HG03135 (cell line): ENCODE data around the gene TIMM44.
"Not testable (repeated sequence)": the region's sequence is repeated elsewhere in the genome, so short reads cannot be mapped to it uniquely, and the experiment has no call there.

Source experiments
- ATAC-seq: cut with Tn5 transposase; IDR thresholded peaks from one replicate; pipeline ENCODE4 v1.9.1; 2021; ENCODE audit warnings: mild to moderate bottlenecking, moderate library complexity; ENCODE audit not compliant: unreplicated experiment

The TIMM44 gene

GRCh38 chr19:7926021-7926726 is 17.3 kb downstream of the TIMM44 start, which contains the start of gene CTXN1:
Gene CTXN1 (minus strand): TSS chr19:7926135. CDS start chr19:7925538, 597 bp downstream.
- ATAC-seq, result no peak

DNA sequence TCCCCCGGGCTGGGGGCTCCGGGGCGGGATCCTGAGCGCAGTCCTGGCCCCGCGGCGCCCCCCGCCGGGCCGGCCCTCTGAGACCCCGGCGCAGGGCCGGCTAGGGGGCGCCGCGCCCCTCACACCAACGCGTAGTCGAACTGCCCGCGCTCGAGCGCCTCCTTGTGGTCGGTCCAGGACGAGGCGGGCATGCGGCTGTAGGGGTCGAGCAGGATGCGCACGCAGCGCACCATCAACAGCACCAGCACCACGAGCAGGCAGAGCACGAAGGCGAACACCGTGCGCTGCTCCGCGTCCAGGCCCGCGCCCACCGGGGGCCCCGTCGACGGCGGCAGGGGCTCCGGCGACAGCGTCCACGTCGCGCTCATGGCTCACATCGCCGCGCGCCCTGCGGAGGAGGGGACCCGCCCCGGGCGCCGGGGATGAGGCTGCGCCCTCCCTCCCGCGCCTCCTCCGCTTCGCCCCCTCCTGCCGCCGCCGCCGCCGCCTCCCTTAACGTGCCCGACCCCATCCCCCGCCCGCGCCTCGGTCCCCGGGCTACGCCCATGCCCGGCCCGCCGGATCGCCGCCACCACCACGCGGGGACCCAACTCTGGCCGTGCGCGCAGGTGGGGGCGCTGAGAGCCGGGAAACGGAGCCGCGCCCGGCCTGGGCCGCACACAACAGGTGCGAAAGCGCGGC is 18.2 kb downstream of the TIMM44 start:
- no peak for ATAC-seq

DNA sequence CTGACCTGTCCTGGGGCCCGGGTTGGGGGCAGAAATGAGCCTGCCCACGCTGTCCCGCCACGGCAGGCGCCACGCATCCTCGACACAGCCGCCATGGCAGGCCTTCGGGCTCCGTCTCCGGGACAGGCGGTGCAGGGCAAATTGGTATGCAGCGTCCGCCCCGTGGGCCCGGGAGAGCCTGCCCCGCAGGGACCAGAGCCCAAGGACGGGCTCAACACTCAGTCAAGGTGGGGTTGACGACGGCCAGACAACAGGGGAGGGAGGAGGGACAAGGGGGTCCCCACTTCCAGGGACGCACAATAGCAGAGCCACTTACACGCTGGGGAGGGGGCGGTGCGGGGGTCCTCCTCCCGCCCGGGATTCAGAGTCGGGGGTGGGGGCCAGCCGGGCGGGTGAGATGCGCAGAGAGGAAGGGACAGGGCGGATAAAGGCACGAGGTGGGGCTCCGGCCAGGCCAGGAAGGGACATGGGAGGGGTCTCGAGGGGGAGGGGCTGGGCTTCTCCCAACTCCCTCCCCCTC is 18.8 kb downstream of the TIMM44 start:
- no peak for ATAC-seq

GRCh38 chr19:7924241-7924640 is 19.2 kb downstream of the TIMM44 start:
- no peak for ATAC-seq

DNA sequence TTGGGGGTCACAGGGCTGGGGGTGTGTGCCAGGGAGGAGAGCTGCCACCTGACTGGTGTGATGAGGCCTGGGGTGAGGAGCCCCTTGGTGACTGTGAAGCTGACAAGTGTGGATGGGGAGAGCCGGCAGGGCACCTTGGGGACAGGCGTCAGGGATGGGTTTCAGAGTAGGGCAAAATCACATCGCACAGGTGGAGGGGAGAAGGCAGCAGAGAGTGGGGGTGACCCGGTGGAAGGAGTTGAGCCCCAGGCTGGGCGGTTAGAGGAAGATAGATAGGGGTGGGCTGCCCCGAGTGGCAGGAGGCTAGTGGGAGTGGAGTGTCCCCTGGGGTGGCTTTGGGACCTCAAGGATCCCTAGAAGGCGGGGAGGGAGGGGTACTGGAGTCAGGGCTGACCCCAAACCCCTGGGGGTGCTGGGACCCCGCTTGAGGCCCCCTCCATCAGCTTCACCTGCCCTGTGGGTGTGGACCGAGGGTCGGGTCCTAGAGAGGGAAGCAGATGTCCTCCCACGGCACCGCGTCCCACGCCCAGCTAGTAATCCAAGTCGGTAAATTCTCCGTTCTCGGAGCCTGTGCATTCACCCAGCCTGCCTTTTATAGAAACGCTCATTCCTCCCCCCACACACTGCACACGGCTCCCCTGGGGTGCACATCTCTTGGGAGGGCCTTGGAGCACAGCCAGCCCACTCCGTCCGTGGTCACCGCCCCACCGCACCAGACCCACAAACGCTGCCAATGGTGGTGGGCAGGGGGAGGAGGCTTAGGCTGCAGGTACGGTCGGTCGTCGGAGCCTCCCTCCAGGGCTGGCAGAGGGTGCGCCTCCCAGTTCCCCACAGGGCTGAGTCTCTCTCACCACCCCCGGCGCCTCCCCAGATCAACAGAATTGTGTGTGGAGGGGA is 19.9 kb downstream of the TIMM44 start:
- no peak for ATAC-seq

DNA sequence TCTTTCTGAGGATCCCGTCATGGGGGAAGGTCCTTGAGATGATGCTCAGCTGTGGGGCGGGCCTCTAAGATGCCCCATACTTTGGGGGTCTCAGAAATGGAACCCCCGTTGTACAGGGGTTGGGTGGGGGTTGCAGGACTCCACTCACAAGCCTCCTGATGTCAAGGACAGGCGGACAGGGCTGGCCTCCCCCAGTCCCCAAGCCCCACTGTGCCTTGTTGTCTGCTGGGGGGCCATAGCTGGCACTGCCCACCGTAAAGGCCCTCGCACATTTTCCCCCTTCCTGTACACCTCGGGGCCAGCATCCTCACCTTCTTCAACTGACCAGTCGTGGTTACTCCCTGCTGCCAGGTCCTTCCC is 20.6 kb downstream of the TIMM44 start:
- no peak for ATAC-seq

DNA sequence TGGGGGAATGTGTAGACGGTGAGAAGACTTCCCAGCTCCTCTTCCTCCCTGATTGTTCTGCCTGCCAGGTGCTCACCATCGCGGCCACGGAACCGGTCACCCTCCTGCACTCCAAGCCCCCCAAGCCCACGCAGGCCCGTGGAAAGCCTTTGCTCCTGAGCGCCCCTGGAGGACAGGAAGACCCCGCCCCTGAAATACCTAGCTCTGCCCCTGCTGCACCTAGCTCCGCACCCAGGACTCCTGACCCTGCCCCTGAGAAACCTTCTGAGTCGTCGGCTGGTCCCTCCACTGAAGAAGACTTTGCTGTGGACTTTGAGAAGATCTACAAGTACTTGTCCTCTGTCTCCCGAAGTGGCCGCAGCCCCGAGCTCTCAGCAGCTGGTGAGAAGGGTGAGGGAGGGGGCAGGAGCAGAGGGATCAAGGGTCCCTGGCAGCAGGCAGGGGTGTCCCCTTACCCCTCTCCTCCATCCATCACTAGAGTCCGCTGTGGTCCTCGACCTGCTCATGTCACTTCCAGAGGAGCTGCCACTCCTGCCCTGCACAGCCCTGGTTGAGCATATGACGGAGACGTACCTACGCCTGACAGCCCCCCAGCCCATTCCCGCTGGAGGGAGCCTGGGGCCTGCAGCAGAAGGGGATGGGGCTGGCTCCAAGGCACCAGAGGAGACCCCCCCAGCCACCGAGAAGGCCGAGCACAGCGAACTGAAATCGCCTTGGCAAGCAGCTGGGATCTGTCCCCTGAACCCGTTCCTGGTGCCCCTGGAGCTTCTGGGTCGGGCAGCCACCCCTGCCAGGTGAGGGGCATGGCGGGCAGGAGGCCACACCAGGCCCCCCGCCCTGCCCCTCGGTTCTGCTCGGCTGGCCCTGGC is 21.3 kb downstream of the TIMM44 start:
- no peak for ATAC-seq

GRCh38 chr19:7921302-7921966 is 22.0 kb downstream of the TIMM44 start:
- ATAC-seq, result no peak

DNA sequence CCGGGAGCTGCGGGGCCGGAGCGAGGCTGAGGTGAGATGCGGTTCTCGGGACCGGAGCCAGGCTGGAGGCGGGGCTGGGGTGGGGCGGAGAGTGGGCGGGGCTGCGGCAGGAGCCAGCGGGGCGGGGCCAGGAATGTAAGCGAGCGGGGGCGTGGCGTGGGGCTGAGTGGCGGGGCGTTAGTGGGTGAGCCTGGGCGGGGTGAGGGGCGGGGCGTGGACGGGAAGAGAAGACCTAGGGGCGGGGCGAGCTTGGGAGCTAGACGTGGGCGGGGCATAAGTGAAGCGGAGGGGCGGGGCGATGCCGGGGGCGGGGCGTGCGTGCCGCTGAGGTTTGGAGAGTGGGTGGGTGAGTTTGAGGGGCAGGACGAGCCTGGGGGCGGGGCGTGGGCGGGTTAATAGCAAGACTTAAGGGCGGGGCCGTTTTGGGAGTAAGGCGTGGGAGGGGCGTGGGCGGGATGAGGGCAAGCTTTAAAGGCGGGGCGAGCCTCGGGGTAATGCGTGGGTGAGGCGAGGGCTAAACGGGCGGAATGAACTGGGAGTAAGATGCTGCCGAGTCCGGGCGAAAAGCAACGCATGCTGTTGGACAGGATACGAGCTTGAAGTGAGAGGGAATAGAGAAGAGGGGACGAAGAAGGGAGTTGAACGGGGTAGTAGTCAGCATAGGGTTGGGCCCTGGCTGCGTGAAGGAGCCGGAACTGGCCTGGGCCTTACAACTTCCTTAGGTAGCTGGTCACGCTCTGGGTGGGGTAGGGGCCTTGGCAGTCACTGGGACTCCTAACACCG is 22.8 kb downstream of the TIMM44 start:
- peak; percentile 36 for ATAC-seq

- ATAC-seq, result peak; percentile 59
Observed at GRCh38 chr19:7919610-7920518, 23.6 kb downstream of the TIMM44 start, which contains the start of gene SNAPC2. Gene SNAPC2 (plus strand): TSS chr19:7920338. CDS start chr19:7920367, 29 bp downstream.

DNA sequence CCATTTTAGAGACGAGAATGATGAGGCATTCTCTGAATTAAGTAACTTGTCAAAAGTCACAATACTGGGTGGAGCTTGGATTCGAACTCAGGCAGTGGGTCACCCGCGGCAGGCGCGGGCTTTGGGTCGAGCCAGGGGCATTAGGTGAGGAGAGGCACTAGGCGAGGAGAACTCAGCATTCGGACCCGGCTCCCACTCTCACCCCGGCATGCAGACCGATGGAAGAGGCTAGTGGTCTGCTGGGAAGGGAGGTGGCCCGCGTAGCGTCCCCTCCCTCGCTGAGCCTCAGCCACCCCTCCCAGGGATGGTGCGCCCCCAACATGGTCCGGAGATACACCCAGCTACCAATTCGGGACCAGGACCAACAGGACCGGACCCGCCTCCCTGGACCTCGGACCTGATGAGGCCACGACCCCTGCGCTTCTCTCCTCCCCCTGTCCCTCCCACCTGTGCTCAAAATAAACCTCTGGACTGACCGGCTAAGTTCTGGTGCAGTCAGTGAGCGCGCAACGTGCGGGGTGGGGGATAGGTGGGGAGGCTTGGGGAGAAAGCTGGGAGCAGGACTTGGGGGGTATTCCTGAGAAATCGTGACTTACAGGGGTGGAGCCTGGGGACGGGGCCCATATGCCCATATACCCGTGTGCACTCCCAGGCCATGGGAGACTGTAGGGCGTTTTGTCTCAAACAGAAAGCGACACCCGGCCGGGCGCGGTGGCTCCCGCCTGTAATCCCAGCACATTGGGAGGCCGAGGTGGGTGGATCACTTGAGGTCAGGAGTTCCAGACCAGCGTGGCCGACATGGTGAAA is 24.6 kb downstream of the TIMM44 start:
- ATAC-seq, result no peak

DNA sequence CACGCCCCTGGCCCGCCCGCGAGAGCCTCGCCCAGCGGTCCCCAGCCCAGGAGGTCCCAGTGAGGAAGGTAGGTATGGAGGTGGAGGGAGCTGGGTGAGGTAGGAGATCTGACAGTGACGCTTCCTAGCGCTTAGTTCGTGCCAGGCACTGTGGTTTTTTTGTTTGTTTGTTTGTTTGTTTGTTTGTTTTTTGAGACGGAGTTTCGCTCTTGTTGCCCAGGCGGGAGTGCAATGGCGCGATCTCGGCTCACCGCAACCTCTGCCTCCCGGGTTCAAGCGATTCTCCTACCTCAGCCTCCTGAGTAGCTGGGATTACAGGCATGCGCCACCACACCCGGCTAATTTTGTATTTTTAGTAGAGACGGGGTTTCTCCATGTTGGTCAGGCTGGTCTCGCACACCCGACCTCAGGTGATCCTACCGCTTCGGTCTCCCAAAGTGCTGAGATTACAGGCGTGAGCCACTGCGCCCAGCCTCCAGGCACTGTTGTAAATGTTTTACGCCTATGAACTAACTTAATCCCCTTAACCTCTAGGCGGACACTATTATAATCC is 25.3 kb downstream of the TIMM44 start:
- ATAC-seq, result not testable (repeated sequence)

DNA sequence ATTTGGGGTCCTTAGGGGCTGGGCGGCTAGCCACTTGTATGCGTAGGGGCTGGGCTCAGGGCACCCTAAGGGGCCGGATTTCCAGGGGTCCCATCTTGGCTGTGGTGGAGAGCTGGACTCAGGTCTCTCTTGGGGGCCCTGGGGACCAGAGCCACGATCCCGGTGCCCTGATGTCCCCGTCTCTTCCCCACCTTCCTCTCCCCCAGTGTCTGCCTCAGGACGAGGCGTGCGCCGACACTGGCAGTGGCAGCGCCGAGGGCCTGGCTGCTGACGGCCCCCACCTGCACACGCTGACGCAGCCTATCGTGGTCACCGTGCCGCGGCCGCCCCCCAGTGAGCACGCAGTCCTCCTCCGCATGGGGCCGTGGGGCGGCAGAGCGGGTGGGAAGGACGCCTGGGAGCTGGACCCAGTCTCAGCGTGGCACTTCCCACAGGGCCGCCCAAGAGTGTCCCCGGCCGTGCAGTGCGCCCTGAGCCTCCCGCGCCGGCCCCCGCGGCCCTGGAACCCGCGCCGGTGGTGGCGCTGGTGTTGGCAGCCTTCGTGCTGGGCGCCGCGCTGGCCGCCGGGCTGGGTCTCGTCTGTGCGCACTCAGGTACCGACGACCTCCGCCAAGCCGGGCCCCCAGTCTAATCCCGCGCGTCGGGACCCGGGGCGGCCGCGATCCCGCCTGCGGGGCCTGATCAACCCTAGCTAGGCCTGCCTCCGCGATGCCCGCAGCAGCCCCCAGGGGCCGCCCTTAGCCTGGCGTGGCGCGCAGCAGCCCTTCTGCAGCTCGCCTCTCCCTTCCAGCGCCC is 26.0 kb downstream of the TIMM44 start:
- no peak for ATAC-seq

DNA sequence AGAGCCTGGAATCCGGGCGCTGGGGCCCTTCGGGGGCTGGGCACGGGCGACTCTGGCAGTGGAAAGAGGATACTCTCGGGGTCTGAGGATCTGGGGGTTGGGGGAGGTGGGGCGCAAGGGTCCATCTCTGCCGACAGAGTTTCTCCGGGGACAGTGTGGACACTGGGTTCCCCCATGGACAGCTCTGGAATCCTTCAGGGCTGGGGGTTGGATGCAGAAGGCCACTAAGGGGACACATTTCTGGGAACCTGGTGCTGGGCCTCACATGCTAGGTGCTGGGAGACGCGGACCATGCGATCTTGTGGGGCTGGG is 26.6 kb downstream of the TIMM44 start:
- no peak for ATAC-seq

GRCh38 chr19:7916103-7916954 is 27.1 kb downstream of the TIMM44 start:
- ATAC-seq, result no peak
